Stromal cell of bone marrow (primary cell): ENCODE data around the gene SLC16A10.
"Not testable (repeated sequence)": the region's sequence is repeated elsewhere in the genome, so short reads cannot be mapped to it uniquely, and the experiment has no call there.

ENCODE experiments used
- DNase-seq: peaks from one replicate; pipeline ENCODE4 v3.0.0-alpha.2; 2012; ENCODE audit warnings: low read depth

The SLC16A10 gene

DNA sequence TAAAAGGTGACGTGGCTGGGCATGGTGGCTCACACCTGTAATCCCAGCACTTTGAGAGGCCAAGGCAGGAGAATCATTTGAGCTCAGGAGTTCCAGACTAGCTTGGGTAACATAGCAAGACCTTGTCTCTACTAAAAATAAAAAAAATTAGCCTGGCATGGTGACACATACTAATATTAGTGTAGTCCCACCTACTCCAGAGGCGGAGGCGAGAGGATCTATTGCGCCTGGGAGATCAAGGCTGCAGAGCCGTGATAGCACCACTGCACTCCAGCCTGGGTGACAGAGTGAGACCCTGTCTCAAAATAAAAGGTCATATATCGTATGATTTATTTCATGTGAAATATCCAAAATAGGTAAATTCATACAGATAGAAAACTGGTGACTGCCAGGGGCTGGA lies 132.5 kb downstream of the SLC16A10 start:
- DNase-seq, result no peak

DNA sequence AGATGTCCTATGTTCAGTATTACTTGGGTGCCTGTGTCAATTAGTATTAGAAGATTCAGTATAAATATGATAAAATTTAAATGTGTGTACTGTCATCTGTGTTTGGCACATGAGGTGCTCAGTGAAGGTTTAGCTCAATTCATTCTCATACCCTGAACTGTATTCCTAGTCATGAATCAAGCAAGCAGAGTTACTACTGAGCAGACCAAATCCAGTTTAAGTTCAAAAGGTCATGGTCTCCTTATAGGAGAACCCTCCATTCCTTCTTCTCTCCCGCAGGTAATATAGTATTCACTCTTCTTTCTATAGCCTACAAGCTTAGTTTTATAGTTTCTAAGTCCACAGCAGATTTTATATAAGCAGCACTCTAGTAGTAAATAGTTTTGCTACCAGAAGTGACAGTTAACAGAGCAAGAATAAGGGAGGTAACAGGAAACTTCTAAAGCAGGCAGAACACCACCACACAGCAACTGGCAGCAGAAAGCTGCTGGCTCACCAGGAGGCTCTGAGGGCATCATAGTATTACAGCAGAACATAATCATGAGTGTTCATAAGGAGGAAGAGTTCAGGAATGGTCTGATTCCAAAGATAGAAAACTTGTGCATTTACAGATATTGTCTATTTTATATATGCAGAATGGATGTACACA lies 133.2 kb downstream of the SLC16A10 start:
- no peak for DNase-seq

DNA sequence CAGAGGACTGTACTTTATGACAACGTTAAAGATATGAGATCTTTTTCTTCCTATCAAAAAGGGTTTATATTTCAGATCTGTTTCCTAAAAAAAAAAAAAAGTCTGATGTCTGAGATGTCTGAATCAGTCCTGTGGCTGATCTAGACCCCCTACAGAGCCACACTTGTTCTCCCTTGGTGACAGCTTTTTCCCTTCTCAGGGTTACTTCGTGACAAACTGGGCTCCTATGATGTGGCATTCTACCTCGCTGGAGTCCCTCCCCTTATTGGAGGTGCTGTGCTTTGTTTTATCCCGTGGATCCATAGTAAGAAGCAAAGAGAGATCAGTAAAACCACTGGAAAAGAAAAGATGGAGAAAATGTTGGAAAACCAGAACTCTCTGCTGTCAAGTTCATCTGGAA lies 134.5 kb downstream of the SLC16A10 start:
- DNase-seq, result no peak

DNA sequence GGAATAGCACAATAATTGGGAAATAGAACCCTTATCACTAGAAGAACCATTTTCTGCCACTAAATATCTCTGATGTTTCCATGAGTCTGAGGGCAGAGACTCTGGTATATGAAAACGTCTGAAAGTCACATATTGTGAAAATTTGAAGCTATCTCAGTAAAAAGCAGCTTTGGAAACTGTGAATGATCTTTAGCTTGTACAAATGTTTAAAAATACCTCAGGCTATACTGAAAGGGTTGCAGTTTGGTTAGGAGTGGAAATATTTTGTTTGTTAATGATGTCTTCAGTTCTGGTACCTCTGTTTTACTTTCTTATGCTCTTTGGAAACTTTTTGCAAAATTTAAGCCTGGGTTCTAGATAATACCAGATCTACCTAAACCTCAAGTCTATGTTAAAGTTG lies 135.0 kb downstream of the SLC16A10 start:
- DNase-seq, result no peak

DNA sequence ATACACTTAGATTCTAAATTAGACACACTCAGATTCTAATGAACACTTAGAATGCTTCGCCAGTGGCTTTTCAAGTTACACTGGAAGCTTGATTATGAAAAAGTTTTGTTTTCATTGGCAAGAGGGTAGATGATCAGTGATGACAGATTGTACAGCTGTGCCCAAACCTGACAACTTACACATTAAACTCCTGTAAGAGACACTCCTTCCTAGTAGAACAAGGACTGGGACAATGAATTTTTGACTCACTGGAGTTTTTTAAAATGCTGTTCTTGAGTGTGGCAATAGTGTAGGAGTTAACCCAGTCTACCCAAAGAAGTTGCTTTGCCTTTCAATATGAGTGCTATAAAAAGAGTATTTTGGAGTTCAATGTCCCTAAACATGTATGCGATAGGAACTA lies 140.8 kb downstream of the SLC16A10 start:
- no peak for DNase-seq

DNA sequence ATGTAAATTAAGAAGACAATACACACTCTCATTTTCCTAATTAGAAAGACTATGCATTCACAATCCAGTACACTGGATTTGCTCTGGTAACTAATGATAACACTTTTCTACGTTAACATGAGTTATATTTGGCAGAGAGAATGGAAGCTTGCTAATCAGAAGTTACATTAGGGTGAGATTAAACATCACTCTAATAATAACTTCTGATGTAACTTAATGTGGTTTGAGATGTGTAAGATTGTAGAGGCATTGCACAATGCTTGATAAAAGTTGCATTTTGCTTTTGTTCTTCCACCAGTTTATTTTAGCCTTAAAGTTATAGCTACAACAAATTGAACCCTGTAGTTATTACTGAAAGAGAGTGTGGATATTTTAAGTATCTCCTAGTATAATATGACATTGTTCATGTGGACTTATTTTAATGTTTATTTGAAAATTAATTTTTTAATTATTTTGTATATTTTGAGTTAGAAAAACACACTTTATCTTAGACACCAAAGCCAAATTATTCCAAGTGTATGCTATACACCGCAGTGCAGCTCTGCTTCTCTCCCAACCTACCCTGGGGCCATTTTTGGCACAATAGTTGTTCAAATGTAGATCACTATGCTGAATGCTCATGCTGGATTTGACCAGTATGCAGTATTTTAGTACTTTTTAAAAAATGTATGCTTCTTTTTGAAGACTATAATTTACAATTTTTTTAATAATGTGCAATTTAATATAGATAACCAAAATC lies 143.2 kb downstream of the SLC16A10 start:
- DNase-seq, result peak; percentile 63

DNA sequence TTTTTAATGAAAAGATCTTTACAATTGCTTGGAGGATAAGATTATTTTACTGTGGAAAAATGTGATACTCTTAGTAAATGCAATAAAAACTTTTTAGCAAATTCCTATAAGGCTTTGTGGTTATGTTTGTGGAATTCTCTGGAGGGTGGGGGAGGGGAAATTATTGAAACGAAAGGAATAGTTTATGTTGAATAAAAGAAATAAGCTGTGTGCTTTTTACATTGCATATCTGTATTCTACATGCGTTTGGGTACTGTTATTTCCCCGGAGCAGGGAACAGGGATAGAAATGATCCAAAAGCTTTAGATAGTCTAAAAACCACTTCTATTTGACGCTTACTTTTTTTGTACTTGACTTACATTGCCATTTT lies 143.8 kb downstream of the SLC16A10 start:
- no peak for DNase-seq

DNA sequence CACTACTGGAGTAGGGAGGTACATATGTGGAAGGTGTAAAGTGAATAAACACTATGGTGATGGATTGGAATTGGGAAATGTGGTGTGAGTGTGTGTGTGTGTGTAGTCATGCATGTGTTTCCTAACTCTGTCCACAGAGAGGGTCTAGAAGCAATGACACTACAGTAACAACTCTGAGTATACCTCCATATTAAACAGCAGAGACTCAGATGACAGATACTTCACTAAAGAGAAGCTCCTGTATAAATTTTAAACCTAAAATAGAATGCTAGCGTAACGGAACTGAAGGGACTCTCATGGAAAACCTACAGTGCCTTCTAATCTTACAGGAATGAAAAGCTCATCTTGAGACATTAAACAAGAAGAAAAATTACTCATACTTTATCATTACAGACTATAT lies 150.5 kb downstream of the SLC16A10 start:
- DNase-seq, result no peak

DNA sequence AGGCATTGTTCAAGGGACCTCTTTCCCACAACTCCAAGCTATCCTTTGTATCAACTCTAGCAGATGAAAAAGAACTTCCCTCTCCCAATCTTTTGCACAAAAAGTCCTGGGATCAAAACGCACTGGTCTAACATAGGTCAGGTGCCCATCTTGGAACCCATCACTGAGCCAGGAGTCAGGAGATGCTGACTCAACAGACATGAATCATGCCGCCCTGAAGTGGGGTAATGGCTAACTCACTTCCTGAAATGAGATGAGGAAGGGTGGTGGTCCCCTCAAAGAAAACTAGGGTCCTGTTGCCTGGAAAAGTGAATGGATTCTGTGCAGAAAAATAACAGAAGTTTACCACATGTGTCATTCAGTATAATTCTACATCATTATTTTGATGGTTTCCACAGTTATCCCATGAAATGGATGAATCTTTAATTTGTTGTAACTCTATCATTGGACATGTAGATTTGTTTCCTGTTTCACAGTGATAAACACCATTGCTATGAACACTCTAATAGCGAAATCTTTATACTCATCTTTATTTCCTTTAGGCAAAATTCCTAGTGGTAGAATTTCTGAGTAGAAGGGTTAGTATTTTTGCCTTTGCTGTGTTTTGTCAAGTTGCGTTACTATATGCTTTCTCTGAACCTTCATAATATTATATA lies 151.3 kb downstream of the SLC16A10 start:
- no peak for DNase-seq

DNA sequence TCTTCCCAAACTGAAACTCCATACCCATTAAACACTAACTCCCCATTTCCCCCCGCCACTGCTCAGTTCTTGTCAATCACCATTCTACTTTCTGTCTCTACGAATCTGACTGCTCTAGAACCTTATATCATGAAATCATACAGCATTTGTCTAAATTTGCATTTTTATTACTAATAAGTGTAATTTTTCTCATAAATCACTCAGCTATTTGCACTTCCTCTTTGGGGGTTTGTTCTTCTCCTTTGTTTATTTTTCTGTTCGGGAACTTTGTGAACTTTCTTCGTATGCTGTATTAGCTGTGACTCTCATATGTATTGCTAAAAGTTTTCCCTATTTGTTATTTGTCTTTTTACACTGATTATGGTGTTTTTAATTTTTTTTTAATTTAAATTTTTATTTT lies 152.2 kb downstream of the SLC16A10 start:
- DNase-seq, result no peak

DNA sequence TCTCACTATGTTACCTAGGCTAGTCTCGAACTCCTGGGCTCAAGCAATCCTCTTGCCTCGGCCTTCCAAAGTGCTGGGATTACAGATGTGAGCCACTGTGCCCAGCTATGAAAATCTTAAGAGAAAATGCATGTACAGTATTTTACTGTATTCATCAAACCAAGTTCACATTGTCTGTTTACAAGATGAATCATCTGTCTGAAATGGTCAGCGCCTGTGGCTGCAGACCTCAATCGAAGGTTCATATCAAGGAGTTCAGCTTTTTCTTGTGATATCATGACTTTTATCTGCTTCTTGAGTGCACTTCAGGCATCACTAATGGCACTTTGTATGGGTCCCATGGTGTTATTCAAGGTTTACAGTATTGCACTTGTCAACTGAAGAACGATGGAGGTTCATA lies 155.1 kb downstream of the SLC16A10 start:
- no peak for DNase-seq

DNA sequence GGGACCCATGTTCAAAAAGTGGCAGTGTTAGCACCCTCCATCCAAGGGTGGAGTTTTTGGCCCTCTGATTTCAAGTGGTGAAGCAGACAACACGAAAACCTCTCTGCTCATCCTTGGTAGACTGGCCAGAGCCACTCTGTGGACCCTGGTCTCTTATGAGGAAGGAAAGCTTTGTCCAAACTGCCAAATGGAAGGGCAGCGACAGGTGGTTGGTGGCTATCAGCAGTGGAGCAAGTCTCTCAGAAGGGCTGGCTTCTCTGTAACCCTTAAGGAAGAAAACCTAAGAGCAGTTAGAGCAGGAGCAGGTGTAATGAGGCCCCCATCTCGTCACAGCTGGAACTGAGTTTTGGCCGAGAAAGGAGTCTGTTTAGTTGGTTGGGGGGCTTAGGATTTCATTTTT lies 155.8 kb downstream of the SLC16A10 start:
- DNase-seq, result no peak

DNA sequence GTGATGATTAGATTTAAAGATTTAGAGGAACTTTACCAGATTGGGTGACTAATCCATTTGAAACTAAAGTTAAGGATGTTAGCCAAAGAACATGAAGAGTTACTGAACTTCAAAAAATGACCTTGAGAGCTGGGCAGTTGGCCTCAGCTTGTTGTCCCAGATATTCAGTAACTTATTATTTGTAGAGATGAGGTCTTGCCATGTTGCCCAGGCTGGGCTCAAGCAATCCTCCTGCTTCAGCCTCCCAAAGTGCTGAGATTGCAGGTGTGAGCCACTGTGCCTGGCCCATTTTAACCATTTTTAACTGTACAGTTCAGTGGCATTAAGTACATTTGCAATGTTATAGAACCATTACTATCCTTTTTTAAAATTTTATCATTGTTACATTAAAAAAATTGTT lies 161.5 kb downstream of the SLC16A10 start:
- DNase-seq, result no peak

DNA sequence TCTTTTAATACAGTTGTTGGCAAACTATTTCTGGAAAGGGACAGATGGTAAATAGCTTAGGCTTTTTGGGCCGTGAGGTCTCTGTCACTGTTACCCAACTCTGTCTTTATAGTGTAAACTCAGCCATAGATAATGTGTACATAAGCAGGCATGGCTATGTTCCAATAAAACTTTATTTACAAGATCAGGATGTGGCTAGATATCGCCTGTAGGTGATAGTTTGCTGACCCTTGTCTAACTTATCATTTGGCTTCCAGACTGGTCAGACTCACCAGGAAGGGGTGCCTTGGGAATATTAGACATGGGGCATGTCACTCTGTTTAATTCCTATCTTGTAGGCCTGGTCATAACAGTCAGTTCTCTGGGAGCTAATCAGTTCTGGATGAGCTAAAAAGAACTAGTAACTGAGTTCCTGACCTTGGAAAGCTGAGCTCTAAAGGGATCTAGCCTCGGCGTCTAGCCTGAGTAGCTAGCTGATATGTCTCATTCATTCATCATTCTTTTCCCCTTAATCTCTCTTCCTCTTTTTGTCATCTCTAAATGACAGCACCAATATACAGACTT lies 163.6 kb downstream of the SLC16A10 start:
- no peak for DNase-seq

DNA sequence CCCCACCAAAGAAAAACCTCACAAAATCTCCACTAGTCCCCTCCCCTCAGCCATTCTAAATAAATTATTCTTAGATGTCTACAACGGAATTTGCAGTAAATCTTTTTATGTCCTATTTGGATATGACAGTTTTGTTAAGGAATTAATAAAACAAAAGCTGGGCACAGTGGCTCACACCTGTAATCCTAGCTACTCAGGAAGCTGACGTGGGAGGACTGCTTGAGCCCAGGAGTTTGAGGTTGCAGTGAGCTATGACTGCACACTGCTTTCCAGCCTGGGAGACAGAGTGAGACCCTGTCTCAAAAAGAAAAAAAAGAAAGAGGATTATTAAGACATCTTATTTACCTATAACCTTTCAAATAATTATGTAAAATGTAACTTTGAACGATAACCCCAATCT lies 165.4 kb downstream of the SLC16A10 start:
- DNase-seq, result no peak

DNA sequence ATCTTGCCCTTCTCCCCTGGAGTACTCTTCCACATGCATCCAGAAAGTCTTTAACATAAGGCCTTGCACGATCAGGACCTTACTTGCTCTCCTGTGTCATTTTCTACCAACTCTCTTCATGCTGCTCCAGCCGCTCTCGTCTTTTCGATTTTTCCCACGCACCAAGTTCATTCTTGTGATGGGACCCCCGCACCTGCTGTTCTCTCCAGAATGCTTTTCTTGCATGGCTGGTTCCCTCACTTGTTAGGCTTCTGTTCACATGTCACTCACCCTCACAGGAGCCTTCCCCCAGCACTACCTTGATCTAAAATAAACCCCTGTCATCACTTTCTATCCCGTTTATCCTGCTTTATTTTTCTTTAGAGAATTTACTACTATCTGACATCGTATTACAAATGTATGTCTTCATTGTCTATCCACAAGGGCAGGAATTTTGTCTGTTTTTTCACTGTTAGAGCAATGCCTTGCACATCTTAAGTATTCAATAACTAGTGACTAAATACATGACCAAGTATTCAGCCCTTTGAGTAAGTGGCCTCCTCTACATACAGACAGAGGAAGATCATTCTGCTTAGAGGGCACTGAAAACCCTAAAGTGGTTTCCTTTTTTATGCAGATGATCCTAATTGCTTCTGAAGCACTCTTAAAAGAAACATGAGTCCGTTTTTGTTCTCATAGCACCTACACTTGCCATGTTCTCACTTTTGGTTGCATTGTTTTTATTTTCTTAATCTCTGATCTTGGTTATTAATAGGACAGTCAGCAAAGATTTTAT lies 166.9 kb downstream of the SLC16A10 start:
- no peak for DNase-seq

DNA sequence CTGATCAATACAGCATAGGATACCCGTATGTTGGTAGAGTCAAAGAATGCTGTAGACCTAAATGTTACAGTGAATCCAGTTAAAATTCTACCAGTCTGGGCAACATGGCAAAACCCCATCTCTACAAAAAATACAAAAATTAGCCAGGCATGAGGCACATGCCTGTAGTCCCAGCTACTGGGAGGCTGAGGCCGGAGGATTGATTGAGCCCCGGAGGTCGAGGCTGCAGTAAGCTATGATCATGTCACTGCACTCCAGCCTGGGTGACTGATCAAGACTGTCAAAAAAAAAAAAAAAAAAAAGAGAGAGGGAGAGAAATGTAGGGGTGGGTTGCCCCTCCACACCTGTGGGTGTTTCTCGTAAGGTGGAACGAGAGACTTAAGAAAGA lies 167.5 kb downstream of the SLC16A10 start:
- no peak for DNase-seq

DNA sequence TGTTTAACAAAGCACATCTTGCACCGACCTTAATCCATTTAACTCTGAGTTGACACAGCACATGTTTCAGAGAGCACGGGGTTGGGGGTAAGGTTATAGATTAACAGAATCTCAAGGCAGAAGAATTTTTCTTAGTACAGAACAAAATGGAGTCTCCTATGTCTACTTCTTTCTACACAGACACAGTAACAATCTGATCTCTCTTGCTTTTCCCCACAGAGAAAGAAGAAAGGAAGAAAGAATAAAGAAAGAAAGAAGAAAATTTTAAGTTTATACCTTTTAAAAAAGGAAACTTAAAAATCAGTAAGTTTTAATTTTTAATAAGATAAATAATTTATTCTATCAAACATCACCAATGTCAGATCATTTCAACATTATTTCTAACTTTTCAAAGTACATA lies 168.5 kb downstream of the SLC16A10 start:
- not testable (repeated sequence) for DNase-seq

DNA sequence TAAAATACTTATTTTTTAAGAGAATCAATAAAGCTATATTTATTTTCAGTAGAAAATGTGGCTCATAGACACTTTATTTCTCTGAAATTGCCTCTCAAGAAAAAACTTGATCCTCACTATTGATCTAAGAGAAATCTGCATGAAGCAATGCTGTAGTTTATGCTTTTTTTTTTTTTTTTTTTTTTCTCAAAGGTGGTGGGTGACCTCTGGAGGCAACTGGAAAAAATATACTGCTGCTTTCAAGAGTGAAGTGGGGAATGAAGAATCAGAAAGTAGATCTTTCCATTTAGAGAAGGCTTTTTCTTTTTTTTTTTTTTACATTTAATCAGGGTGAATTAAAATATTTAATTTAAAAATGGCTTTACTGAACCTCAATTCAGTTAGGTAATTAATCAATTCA lies 169.3 kb downstream of the SLC16A10 start:
- no peak for DNase-seq

DNA sequence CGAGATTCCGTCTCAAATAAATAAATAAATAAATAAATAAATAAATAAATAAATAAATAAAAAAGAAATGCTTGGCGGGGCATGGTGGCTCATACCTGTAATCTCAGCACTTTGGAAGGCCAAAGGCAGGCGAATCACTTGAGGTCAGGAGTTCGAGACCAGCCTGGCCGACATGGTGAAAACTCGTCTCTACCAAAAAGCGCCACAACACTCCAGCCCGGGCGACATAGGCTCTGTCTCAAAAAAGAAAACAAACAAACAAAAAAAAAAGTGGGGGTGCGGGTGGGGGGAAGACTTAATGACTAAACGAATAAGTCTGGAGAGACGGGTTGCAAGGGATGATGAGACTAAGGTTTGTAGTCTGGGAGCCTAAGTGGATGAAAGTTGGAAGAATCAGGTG lies 170.7 kb downstream of the SLC16A10 start:
- DNase-seq, result no peak

DNA sequence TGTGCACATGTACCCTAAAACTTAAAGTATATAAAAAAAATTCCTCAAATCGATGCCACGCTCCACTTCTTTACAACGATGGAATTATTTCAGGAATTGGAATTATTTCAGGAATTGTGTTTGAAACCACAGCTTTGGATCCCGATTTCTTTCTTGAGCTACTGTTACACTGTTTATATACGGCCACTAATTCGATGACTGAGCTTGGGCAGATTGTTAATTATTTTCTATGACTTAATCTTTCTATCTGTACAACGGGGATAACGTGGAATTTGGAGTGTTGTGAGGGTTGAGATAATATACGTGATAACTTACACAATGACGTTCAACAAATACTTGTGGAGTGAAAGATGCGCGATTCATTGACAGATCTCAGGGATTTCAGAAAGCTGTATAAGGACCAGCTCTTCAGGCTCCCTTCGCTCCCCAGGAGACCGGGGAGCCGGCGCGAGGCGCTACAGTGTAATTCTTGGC lies 171.3 kb downstream of the SLC16A10 start:
- no peak for DNase-seq

DNA sequence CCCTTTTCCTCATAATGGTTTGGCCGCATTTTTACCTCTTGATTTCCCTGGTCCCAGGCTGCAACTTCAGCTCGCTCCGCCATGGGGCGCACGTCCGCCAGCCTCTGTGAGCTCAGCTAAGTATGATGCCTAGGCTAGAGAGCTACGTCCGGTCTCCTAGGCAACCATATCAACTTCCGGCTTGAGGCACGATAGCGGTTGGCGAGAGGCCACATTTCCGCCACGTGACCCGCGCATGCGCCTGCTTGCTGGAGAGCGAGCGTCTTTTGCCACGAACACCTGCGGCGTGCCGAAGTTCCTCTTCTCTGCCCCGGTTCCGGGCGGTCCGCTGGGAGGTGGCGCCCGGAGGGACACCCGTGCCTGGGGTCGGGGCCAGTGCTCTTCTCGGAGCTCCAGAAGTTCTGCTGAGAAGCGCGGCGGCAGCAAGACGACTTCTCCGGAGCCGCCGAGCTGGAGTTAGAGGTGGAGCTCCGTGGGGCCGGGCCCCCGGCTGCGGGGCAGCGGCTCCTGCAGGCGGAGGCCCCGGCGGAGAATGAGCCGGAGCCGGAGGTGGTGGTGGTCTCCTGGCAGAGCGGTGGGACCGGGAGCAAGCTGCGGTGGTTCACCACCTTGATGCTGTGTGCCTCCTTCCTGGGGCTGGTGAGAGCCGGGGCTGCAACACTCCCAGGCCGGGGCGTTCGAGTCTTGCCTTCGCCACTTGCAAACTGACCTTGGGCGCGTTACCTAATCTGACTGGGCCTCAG lies 172.0 kb downstream of the SLC16A10 start:
- peak; percentile 98 for DNase-seq
